Progenitor cell of endocrine pancreas (in vitro differentiated cells): Measurements from ENCODE around the gene CLEC20A. TPM values are rescaled to one million over a fixed set of nuclear protein-coding genes. Genes with fewer than 3 reads are reported as not detected.

Experiments used
- DNase-seq: peaks from one replicate; pipeline ENCODE4 v3.0.0; 2021; ENCODE audit warnings: low spot score; ENCODE audit not compliant: unreplicated experiment
- H3K27ac Mint-ChIP-seq: 2 replicates; pipeline ENCODE4 v1.8.0; 2021; ENCODE audit warnings: mild to moderate bottlenecking, moderate library complexity, mixed read lengths
- H3K27me3 Mint-ChIP-seq: 2 replicates; pipeline ENCODE4 v1.8.0; 2021; ENCODE audit warnings: mixed read lengths
- H3K36me3 Mint-ChIP-seq: 2 replicates; pipeline ENCODE4 v1.8.0; 2022; ENCODE audit warnings: mixed read lengths; ENCODE audit not compliant: insufficient read depth
- H3K4me1 Mint-ChIP-seq: 2 replicates; pipeline ENCODE4 v1.8.0; 2021; ENCODE audit warnings: low read depth, mixed read lengths
- H3K4me3 Mint-ChIP-seq: 2 replicates; pipeline ENCODE4 v1.8.0; 2021; ENCODE audit warnings: low read depth, mild to moderate bottlenecking, moderate library complexity, mixed read lengths
- H3K9me3 Mint-ChIP-seq: 2 replicates; pipeline ENCODE4 v1.8.0; 2021; ENCODE audit warnings: low read depth, mixed read lengths
- CTCF ChIP-seq: fragments of 200-600 bp; sonication (generic); IDR thresholded peaks from one replicate; pipeline ENCODE4 v1.5.0; 2021; ENCODE audit warnings: antibody characterized with exemption, mild to moderate bottlenecking; ENCODE audit not compliant: unreplicated experiment
- total RNA-seq: library from RNA; stranded (reverse); gene quantifications from 2 replicates; pipeline ENCODE4 v1.2.1, GENCODE V29; 2021

The CLEC20A gene
- total RNA-seq, 1 donor from 2014 or later = not detected

- Mint-ChIP-seq H3K9me3 (no peaks in the 10 kb centered on the region), H3K36me3 (no peaks in the 10 kb centered on the region), H3K4me1 (no peaks in the 10 kb centered on the region), H3K27ac (no peak overlapping the region), H3K27me3 (peaks cover 2% of the 10 kb centered on the region), H3K4me3 (no peak overlapping the region)
- no peak for DNase-seq
- no peak for TF ChIP-seq CTCF
Measured at GRCh38 chr1:178490136-178490535, 6.6 kb downstream of the CLEC20A start.

GRCh38 chr1:178489399-178489798, 7.4 kb downstream of the CLEC20A start:
- Mint-ChIP-seq H3K4me3 (no peak overlapping the region), H3K36me3 (no peaks in the 10 kb centered on the region), H3K9me3 (no peaks in the 10 kb centered on the region), H3K27ac (no peak overlapping the region), H3K27me3 (peaks cover 2% of the 10 kb centered on the region), H3K4me1 (no peaks in the 10 kb centered on the region)
- no peak for TF ChIP-seq CTCF
- no peak for DNase-seq

GRCh38 chr1:178488393-178488792, 8.4 kb downstream of the CLEC20A start:
- Mint-ChIP-seq H3K9me3 (no peaks in the 10 kb centered on the region), H3K27me3 (peaks cover 2% of the 10 kb centered on the region), H3K4me3 (no peak overlapping the region), H3K4me1 (no peaks in the 10 kb centered on the region), H3K27ac (no peak overlapping the region), H3K36me3 (no peaks in the 10 kb centered on the region)
- no peak for DNase-seq
- TF ChIP-seq CTCF = no peak

- Mint-ChIP-seq H3K9me3 (no peaks in the 10 kb centered on the region), H3K27me3 (peaks cover 2% of the 10 kb centered on the region), H3K4me3 (no peak overlapping the region), H3K27ac (no peak overlapping the region), H3K4me1 (no peaks in the 10 kb centered on the region), H3K36me3 (no peaks in the 10 kb centered on the region)
- TF ChIP-seq CTCF = no peak
- DNase-seq = no peak
Measured at GRCh38 chr1:178487070-178487615, 9.6 kb downstream of the CLEC20A start.

GRCh38 chr1:178486100-178487069, 10.4 kb downstream of the CLEC20A start:
- Mint-ChIP-seq H3K36me3 (no peaks in the 10 kb centered on the region), H3K4me1 (no peaks in the 10 kb centered on the region), H3K27ac (no peak overlapping the region), H3K27me3 (peaks cover under 1% of the 10 kb centered on the region), H3K9me3 (no peaks in the 10 kb centered on the region), H3K4me3 (no peak overlapping the region)
- TF ChIP-seq CTCF = no peak
- DNase-seq = no peak
